Measurements from ENCODE around the gene KCNK16.

The KCNK16 gene

GRCh38 chr6:39273406-39273821 is 49.1 kb downstream of the KCNK16 start:
- DNase-seq = no peak

DNA sequence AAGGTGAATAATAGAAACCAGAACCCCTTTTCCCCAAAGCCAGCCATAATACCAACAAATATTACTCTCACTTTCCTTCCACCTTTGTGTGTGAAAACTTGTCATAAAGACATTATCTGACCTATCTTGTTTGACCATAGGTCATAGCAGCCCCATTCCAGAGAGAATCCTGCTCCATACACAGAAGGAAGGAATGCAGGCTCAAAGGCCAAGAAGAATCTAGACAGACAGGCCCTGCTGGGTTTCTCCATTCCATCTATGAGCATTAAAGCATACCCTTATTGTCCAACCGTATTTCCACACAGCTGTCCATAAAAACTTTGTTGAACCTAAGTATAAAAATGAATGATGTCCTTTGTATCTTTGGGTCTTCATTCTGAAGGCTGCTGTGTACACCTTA is 52.5 kb downstream of the KCNK16 start:
- no peak for DNase-seq

- no peak for DNase-seq
Observed at GRCh38 chr6:39268721-39269120, 53.8 kb downstream of the KCNK16 start.

DNA sequence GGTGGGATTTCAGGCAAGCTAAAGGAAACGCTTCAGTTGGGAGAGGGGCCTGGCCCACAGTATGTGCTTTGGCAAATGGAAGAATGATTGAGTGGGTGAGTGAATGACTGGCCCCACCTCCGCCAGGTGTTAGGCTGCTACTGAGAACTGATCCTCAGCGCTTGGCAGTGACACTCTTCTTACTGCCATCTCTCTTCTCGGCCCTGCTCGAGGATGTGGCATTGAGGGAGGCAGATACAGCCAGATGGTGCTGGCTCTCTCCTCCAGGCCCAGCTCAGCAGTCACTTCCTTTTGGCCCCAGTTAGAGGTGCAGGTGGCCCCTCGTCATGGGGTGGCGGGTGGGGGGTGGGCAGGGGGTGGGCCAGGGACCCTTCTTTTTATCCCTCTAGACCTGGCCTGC is 54.3 kb downstream of the KCNK16 start:
- no peak for DNase-seq

DNA sequence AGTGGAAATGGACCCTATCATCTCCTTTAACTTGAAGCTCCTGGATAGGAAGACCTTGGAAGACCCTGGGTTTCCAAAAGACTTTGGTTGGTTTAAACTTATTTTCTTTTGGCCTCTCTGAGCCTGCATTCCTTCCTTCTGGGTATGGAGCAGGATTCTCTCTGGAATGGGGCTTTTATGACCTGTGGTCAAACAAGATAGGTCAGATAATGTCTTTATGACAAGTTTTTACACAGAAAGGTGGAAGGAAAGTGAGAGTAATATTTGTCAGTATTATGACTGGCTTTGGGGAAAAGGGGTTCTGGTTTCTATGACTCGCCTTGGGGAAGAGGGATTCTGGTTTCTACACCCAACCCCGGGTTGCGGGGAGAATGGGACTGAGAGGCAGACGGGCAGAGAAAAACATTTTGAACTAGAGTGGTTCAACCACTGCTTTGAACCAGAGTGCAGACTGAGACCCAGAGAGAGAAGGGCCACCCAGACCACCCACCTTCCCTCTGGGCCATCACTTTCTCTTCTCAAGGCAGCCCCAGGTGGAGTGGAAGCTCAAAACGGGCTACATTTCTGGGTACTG is 55.6 kb downstream of the KCNK16 start:
- DNase-seq = no peak

DNA sequence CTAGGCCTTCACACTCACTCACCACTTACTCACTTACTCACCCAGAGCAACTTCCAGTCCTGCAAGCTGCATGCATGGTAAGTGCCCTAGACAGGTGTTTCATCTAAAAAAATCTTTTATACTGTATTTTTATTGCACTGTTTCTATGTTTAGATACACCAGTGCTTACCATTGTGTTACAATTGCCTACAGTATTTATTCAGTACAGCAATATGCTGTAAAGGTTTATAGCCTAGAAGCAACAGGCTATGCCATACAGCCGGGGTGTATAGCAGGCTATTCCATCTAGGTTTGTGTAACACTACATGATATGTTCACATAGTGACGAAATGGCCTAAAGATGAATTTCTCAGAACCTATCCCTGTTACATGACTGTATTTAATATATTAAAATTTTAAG is 56.1 kb downstream of the KCNK16 start:
- DNase-seq = no peak

All from CD4-positive, alpha-beta T cell treated with Interleukin-10 for 1 hour (primary cell).